HCT116 (cell line): ENCODE measurements around the gene SDK2. TPM values are rescaled to one million over a fixed set of nuclear protein-coding genes. Genes with fewer than 3 reads are reported as not detected.

Source experiments
- ATAC-seq: fragments of 200-7000 bp; cut with Tn5 transposase; 2 replicates; pipeline ENCODE4 v1.9.1; 2020; ENCODE audit warnings: mild to moderate bottlenecking, moderate library complexity
- BruUV-seq: library from RNA; stranded (reverse); fragments of 400-500 nt; replicated peaks from 2 replicates; lab custom pipeline; 2021; lab: Mats Ljungman, UMichigan
- CTCF ChIA-PET: fragments of 300-600 bp; sonication (Branson Sonifier 250); formaldehyde crosslinking; loops from one replicate; lab custom pipeline; 2021; ENCODE audit warnings: antibody characterized with exemption; lab: Charles Lee
- POLR2A ChIA-PET: fragments of 300-600, 350-600 bp; sonication (Branson Sonifier 250); formaldehyde crosslinking; loops from one replicate; lab custom pipeline; 2021; ENCODE audit warnings: antibody characterized with exemption; lab: Charles Lee
- RAD21 ChIA-PET, 2 experiments: fragments of 300-600 bp; sonication (Branson Sonifier 250); formaldehyde crosslinking; loops; one replicate each; lab custom pipeline; 2023; ENCODE audit warnings: low total read pairs in 2 of 2; ENCODE audit not compliant: uncharacterized antibody in 2 of 2, unreplicated experiment in 2 of 2, low non-redundant PET in 1 of 2; lab: Charles Lee
- DNase-seq: peaks from one replicate; pipeline ENCODE4 v3.0.0-alpha.2; 2010; ENCODE audit warnings: low read depth, low spot score
- H2AFZ ChIP-seq: fragments of 200-600 bp; shearing (Covaris generic), sonication (generic); 2 replicates; pipeline ENCODE4 v1.6.1; 2017; ENCODE audit warnings: low read depth, mixed run types, mixed read lengths, antibody characterized with exemption, low read length; ENCODE audit not compliant: poor library complexity, severe bottlenecking
- H3K27ac ChIP-seq: 2 replicates; pipeline ENCODE4 v1.5.1; 2012; ENCODE audit warnings: low read depth, low read length
- H3K27me3 ChIP-seq: fragments of 200-600 bp; sonication (generic); 2 replicates; pipeline ENCODE4 v1.6.1; 2016; ENCODE audit warnings: mixed run types, low read length, mixed read lengths; ENCODE audit not compliant: insufficient read depth
- H3K36me3 ChIP-seq, 2 experiments: fragments of 200-500 bp in 1 of 2; fragments of 200-600 bp in 1 of 2; sonication (Bioruptor generic) in 1 of 2; sonication (generic) in 1 of 2; 2 replicates each; pipeline versions ENCODE4 v1.5.1 to v1.6.1; 2014 to 2016; ENCODE audit warnings: low read length in 2 of 2, inconsistent platforms in 1 of 2, mixed read lengths in 1 of 2, mixed run types in 1 of 2; ENCODE audit not compliant: insufficient read depth in 2 of 2, control insufficient read depth in 1 of 2
- H3K4me1 ChIP-seq, 2 experiments: fragments of 200-600 bp in 1 of 2; sonication (generic) in 1 of 2; 2 replicates each; pipeline versions ENCODE4 v1.5.1 to v1.6.1; 2012 to 2017; ENCODE audit warnings: low read length in 2 of 2, inconsistent platforms in 1 of 2, mild to moderate bottlenecking in 1 of 2, mixed read lengths in 1 of 2, mixed run types in 1 of 2, moderate library complexity in 1 of 2; ENCODE audit not compliant: insufficient read depth in 2 of 2, control insufficient read depth in 1 of 2
- H3K4me2 ChIP-seq: fragments of 200-600 bp; sonication (generic); 2 replicates; pipeline ENCODE4 v1.6.1; 2017; ENCODE audit warnings: mixed run types, low read length, mixed read lengths
- H3K4me3 ChIP-seq, 2 experiments: fragments of 200-600 bp in 1 of 2; sonication (generic) in 1 of 2; replicated peaks in 1 of 2; 2 replicates each; pipeline ENCODE4 v1.5.1; 2011 to 2016; ENCODE audit warnings: low read length in 2 of 2, control low read depth in 1 of 2, low read depth in 1 of 2, mild to moderate bottlenecking in 1 of 2, mixed read lengths in 1 of 2, mixed run types in 1 of 2
- H3K79me2 ChIP-seq: fragments of 200-600 bp; sonication (generic); 2 replicates; pipeline ENCODE4 v1.6.1; 2017; ENCODE audit warnings: mild to moderate bottlenecking, mixed run types, low read length, moderate library complexity, mixed read lengths; ENCODE audit not compliant: insufficient read depth
- H3K9ac ChIP-seq: fragments of 200-600 bp; sonication (generic); 2 replicates; pipeline ENCODE4 v1.6.1; 2016; ENCODE audit warnings: low read length, mixed read lengths
- H3K9me2 ChIP-seq: fragments of 200-600 bp; sonication (generic), shearing (Covaris generic); 2 replicates; pipeline ENCODE4 v1.6.1; 2017; ENCODE audit warnings: mixed run types, mild to moderate bottlenecking, moderate library complexity; ENCODE audit not compliant: insufficient read depth
- H3K9me3 ChIP-seq, 2 experiments: fragments of 200-500 bp in 1 of 2; fragments of 200-600 bp in 1 of 2; sonication (Bioruptor generic) in 1 of 2; sonication (generic) in 1 of 2; 2 replicates each; pipeline ENCODE4 v1.6.1; 2014 to 2017; ENCODE audit warnings: low read length in 2 of 2, mixed read lengths in 2 of 2, inconsistent platforms in 1 of 2, low read depth in 1 of 2, mild to moderate bottlenecking in 1 of 2, mixed run types in 1 of 2, moderate library complexity in 1 of 2; ENCODE audit not compliant: control insufficient read depth in 1 of 2, insufficient read depth in 1 of 2
- H4K20me1 ChIP-seq: fragments of 200-600 bp; sonication (generic), shearing (Covaris generic); 2 replicates; pipeline ENCODE4 v1.6.1; 2017; ENCODE audit warnings: mixed run types, mild to moderate bottlenecking, moderate library complexity; ENCODE audit not compliant: insufficient read depth
- CEBPB ChIP-seq: IDR thresholded peaks from 2 replicates; pipeline ENCODE4 v1.6.1; 2012; ENCODE audit warnings: low read depth
- EGR1 ChIP-seq: IDR thresholded peaks from 2 replicates; pipeline ENCODE4 v1.6.1; 2012; ENCODE audit warnings: low read depth
- EZH2phosphoT487 ChIP-seq: fragments of 200-600 bp; IDR thresholded peaks from 2 replicates; pipeline ENCODE4 v1.6.1; 2018; ENCODE audit warnings: antibody characterized with exemption, borderline replicate concordance
- FOSL1 ChIP-seq: IDR thresholded peaks from 2 replicates; pipeline ENCODE4 v1.6.1; 2012; ENCODE audit warnings: low read depth
- MAX ChIP-seq: IDR thresholded peaks from 2 replicates; pipeline ENCODE4 v1.6.1; 2012
- POLR2A ChIP-seq: IDR thresholded peaks from 2 replicates; pipeline ENCODE4 v1.7.0; 2011; ENCODE audit warnings: borderline replicate concordance; ENCODE audit not compliant: insufficient read depth, insufficient read length; ENCODE audit errors: extremely low read depth
- POLR2AphosphoS5 ChIP-seq: IDR thresholded peaks from 2 replicates; pipeline ENCODE4 v1.6.1; 2011; ENCODE audit warnings: mild to moderate bottlenecking, low read depth, low read length, moderate library complexity
- SIN3A ChIP-seq: IDR thresholded peaks from 2 replicates; pipeline ENCODE4 v1.6.1; 2012; ENCODE audit warnings: low read depth
- SP1 ChIP-seq: IDR thresholded peaks from 2 replicates; pipeline ENCODE4 v1.6.1; 2012; ENCODE audit warnings: low read depth
- SRF ChIP-seq: IDR thresholded peaks from 2 replicates; pipeline ENCODE4 v1.6.1; 2012; ENCODE audit warnings: low read depth
- YY1 ChIP-seq: IDR thresholded peaks from 2 replicates; pipeline ENCODE4 v1.6.1; 2011; ENCODE audit warnings: low read length, low read depth, moderate library complexity, mild to moderate bottlenecking; ENCODE audit not compliant: insufficient replicate concordance; ENCODE audit errors: extremely low read depth
- ZFX ChIP-seq: fragments of 450-650 bp; IDR thresholded peaks from 2 replicates; pipeline ENCODE4 v1.6.1; 2017
- ZNF274 ChIP-seq: fragments of 200-500 bp; sonication (Bioruptor generic); IDR thresholded peaks from 2 replicates; pipeline ENCODE4 v1.6.1; 2014; ENCODE audit warnings: mild to moderate bottlenecking, low read depth, low read length, inconsistent platforms
- intact Hi-C: fragments of 100-400 bp; cut with micrococcal nuclease; formaldehyde crosslinking; loops from 2 replicates; pipeline ENCODE4 v1.10.0; 2022
- total RNA-seq: library from RNA; stranded (reverse); gene quantifications from one replicate; pipeline ENCODE4 v1.2.1, GENCODE V29; 2021; ENCODE audit not compliant: unreplicated experiment
- TF ChIP-seq, protein P1 (sequence below): IDR thresholded peaks from 2 replicates; pipeline ENCODE4 v1.6.1; 2011; ENCODE audit warnings: mild to moderate bottlenecking, low read length, moderate library complexity; ENCODE audit not compliant: insufficient replicate concordance; ENCODE audit errors: extremely low read depth
- TF ChIP-seq, protein P2 (sequence below): IDR thresholded peaks from 2 replicates; pipeline ENCODE4 v1.6.1; 2012

SDK2 gene
- total RNA-seq, 1 experiment from 2014 or later = 0.10 TPM

- TF ChIP-seq, protein P1, sequence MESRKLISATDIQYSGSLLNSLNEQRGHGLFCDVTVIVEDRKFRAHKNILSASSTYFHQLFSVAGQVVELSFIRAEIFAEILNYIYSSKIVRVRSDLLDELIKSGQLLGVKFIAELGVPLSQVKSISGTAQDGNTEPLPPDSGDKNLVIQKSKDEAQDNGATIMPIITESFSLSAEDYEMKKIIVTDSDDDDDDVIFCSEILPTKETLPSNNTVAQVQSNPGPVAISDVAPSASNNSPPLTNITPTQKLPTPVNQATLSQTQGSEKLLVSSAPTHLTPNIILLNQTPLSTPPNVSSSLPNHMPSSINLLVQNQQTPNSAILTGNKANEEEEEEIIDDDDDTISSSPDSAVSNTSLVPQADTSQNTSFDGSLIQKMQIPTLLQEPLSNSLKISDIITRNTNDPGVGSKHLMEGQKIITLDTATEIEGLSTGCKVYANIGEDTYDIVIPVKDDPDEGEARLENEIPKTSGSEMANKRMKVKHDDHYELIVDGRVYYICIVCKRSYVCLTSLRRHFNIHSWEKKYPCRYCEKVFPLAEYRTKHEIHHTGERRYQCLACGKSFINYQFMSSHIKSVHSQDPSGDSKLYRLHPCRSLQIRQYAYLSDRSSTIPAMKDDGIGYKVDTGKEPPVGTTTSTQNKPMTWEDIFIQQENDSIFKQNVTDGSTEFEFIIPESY = no peak
- TF ChIP-seq ZFX (no peak), POLR2A (no peak), CEBPB (no peak), MAX (no peak), SRF (no peak), SIN3A (no peak), EGR1 (no peak), EZH2phosphoT487 (no peak), SP1 (no peak), YY1 (no peak)
These were observed 176.0 kb downstream of the SDK2 start (continued) for GRCh38 chr17:73468221-73468620.

DNA sequence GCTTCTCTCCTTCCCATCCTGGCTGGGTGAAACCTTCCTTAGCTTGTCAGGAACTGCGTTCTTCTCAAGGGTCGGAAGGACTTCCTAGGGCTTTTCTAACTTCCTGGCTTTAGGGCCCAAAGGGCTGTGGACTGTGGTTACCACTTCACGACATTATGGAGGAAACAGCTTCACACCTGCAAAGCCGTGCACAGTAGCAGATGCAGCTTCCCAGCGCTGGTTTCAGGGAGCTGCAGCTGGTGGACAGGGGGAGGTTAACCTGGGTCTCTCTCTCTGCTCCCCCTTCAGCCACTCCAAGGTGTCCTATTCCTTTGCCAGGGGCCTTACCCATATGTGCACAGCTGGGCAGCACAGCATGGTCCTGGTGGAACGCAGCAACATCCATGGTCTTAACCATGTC is 176.6 kb downstream of the SDK2 start:
- H3K9ac ChIP-seq = no peak overlapping the region
- ChIA-PET CTCF (interaction anchor here (1.5 kb wide), 1 partner anchor 12 kb away, joined by 4 read pairs; no protein-coding TSS in a partner anchor), POLR2A (no interaction called here), RAD21 (no interaction called here)
- DNase-seq (no peak), ATAC-seq (no peak)
- H3K4me2 ChIP-seq = no peak overlapping the region
- no peaks in the 10 kb centered on the region for H3K9me3 ChIP-seq
- no TSS peak for BruUV-seq
- no peak overlapping the region for H3K27ac ChIP-seq
- H3K79me2 ChIP-seq = no peaks in the 10 kb centered on the region
- no peaks in the 10 kb centered on the region for H3K9me2 ChIP-seq
- no peaks in the 10 kb centered on the region for H3K36me3 ChIP-seq
- H3K4me1 ChIP-seq = no peaks in the 10 kb centered on the region
- intact Hi-C loops = no loop called here
- H3K27me3 ChIP-seq = no peaks in the 10 kb centered on the region
- H2AFZ ChIP-seq = no peak overlapping the region
- H3K4me3 ChIP-seq = no peak overlapping the region
- no peaks in the 10 kb centered on the region for H4K20me1 ChIP-seq
- TF ChIP-seq, protein P1 = no peak
- TF ChIP-seq MAX (no peak), YY1 (no peak), POLR2AphosphoS5 (no peak), POLR2A (no peak), CEBPB (no peak), FOSL1 (no peak), SIN3A (no peak), ZFX (no peak), ZNF274 (no peak), EGR1 (no peak), EZH2phosphoT487 (no peak)
- TF ChIP-seq, protein P2, sequence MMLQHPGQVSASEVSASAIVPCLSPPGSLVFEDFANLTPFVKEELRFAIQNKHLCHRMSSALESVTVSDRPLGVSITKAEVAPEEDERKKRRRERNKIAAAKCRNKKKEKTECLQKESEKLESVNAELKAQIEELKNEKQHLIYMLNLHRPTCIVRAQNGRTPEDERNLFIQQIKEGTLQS = no peak
